ENCODE results near the gene ATP2A2.

ATP2A2 gene

GRCh38 chr12:110244372-110244771 lies 36.7 kb upstream of the ATP2A2 start:
- DNase-seq (ENCODE audit: low spot score): no peak
- ChIA-PET CTCF (interaction anchor here (0.6 kb wide), 1 partner anchor 1509 kb away, joined by 3 read pairs; no protein-coding TSS in a partner anchor), POLR2A (ENCODE audit: low non-redundant PET) (no interaction called here)
- no peak for TF ChIP-seq CTCF (conservative IDR thresholded peaks at IDR 0.05; ENCODE audit: low read depth)
- H3K27ac ChIP-seq: peak overlapping the region; percentile 27; the same call in 1 of the 2 replicates

GRCh38 chr12:110244829-110245228 lies 36.2 kb upstream of the ATP2A2 start:
- POLR2A ChIA-PET (ENCODE audit: low non-redundant PET): no interaction called here
- CTCF ChIA-PET: no interaction called here
- TF ChIP-seq CTCF (conservative IDR thresholded peaks at IDR 0.05; ENCODE audit: low read depth): no peak
- H3K27ac ChIP-seq: peak overlapping the region; percentile 27; the same call in 1 of the 2 replicates
- DNase-seq (ENCODE audit: low spot score): no peak

- no peak for TF ChIP-seq CTCF (conservative IDR thresholded peaks at IDR 0.05; ENCODE audit: low read depth)
- peak overlapping the region; percentile 99 for H3K27ac ChIP-seq
- ChIA-PET POLR2A (ENCODE audit: low non-redundant PET) (no interaction called here), CTCF (no interaction called here)
- no peak for DNase-seq (ENCODE audit: low spot score)
These were observed 35.7 kb upstream of the ATP2A2 start for GRCh38 chr12:110245369-110245772.

GRCh38 chr12:110246636-110247339 lies 34.3 kb upstream of the ATP2A2 start:
- peak overlapping the region; percentile 99 for H3K27ac ChIP-seq
- no peak for DNase-seq (ENCODE audit: low spot score)
- no peak for TF ChIP-seq CTCF (conservative IDR thresholded peaks at IDR 0.05; ENCODE audit: low read depth)
- CTCF ChIA-PET: interaction anchor here (1.2 kb wide), 1 partner anchor 19 kb away, joined by 3 read pairs; no protein-coding TSS in a partner anchor
- POLR2A ChIA-PET (ENCODE audit: low non-redundant PET): interaction anchor here (1.4 kb wide), 1 partner anchor 34 kb away, joined by 8 read pairs; the partner anchor contains the start of gene ATP2A2

- POLR2A ChIA-PET (ENCODE audit: low non-redundant PET): interaction anchor here (1.0 to 1.4 kb wide), 3 partner anchors 30 to 34 kb away, joined by 3 to 8 read pairs (median 3); partner anchors contain the start of gene ATP2A2
- H3K27ac ChIP-seq: peak overlapping the region; percentile 99
- CTCF ChIA-PET: no interaction called here
- peak; percentile 93 for DNase-seq (ENCODE audit: low spot score)
- no peak for TF ChIP-seq CTCF (conservative IDR thresholded peaks at IDR 0.05; ENCODE audit: low read depth)
These were observed 33.5 kb upstream of the ATP2A2 start for GRCh38 chr12:110247340-110248095.

GRCh38 chr12:110248096-110248447 lies 33.0 kb upstream of the ATP2A2 start:
- ChIA-PET POLR2A (ENCODE audit: low non-redundant PET) (interaction anchor here (1.0 to 1.4 kb wide), 3 partner anchors 29 to 34 kb away, joined by 3 to 8 read pairs (median 3); partner anchors contain the start of gene ATP2A2), CTCF (no interaction called here)
- peak overlapping the region; percentile 99 for H3K27ac ChIP-seq
- DNase-seq (ENCODE audit: low spot score): no peak
- TF ChIP-seq CTCF (conservative IDR thresholded peaks at IDR 0.05; ENCODE audit: low read depth): no peak

Measured in RWPE1 (cell line).